GM18907 (cell line): ENCODE measurements around the gene MLLT3.

Experiments used
- ATAC-seq: cut with Tn5 transposase; IDR thresholded peaks from one replicate; pipeline ENCODE4 v1.9.1; 2021; ENCODE audit warnings: mild to moderate bottlenecking, moderate library complexity; ENCODE audit not compliant: unreplicated experiment

The MLLT3 gene

DNA sequence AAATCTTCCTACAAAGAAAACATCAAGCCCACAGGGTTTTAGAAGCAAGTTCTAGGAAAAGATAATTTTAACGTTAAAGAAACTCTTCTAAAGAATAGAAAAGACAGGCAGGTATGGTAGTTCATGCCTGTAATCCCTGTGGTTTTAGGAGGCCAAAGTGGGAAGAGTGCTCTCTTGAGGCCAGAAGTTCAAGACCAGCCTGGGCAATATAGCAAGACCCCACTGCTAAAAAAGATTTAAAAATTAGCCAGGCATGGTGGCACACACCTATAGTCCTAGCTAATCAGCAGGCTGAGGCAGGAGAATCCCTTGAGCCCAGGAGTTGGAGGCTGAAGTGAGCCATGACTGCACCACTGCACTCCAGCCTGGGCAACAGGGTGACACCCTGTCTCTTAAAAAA lies 193.3 kb downstream of the MLLT3 start:
- ATAC-seq, result no peak

DNA sequence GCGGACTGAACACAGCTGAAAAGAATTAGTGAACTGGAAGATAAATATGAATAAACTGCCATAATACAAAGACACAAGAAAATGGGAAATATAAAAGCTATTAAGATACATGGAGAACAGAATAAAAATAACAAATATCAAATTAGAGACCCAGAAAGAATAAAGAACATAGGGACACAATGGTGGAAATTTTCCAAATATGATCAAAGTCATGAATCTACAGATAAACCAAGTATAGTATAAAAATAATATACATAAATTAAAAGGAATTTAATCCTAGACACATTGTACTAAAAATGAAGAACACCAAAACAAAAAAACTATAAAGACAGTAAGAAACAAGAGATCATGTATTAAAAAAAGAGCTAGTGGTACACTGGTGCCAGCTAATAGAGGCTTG lies 194.9 kb downstream of the MLLT3 start:
- no peak for ATAC-seq

DNA sequence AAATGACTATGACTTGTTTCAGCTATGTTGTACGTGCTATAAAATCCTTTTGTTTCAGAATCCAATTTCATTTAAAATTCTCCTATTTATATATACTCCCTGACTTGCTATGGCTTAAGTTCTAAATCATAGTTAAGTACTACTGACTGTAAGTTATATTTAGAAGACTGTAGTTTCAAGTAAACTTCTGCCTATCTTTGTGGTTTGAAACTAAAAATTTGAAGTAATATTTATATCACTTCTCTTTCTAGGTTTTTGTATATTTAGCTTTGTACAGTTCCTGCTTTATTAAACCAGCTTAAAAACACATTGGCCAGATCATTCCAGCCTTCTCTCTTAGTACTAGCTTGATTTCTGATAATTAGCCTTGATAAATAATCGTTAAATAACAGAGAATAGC lies 196.3 kb downstream of the MLLT3 start:
- no peak for ATAC-seq

DNA sequence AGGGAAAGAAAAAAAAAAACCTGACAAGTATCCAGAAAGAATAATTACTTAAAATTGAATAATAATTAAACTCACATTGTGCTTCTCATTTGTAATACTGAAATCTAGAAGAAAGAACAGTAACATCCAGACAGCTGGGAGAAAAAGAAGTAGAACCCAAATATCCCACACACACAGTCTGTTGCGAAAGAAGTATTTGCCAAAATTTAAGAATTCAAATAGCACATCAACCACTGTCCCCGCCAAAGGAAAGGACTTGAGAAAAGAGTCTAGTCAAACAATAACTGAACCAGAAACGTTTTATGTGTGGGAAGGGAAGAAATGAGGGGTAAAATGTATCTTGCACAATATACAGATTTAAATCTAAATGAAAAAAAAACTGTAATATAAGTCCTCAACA lies 202.8 kb downstream of the MLLT3 start:
- ATAC-seq, result no peak

DNA sequence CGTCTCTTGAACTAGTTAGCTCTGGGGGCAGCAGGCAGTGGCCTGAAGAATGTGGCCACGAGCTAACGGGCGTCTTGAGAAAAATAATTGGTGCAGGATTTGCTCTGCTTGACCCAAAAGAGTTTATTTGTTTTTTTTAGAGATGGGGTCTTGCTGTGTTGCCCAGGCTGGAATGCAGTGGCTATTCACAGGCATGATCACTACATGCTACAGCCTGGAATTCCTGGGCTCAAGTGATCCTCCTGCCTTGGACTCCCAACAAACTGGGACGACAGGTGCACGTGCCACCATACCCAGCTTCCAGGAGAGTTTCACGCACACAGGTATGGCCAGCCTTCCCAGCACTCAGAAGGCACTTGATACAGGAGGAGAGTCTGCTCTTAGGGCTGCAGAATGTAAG lies 203.8 kb downstream of the MLLT3 start:
- no peak for ATAC-seq

DNA sequence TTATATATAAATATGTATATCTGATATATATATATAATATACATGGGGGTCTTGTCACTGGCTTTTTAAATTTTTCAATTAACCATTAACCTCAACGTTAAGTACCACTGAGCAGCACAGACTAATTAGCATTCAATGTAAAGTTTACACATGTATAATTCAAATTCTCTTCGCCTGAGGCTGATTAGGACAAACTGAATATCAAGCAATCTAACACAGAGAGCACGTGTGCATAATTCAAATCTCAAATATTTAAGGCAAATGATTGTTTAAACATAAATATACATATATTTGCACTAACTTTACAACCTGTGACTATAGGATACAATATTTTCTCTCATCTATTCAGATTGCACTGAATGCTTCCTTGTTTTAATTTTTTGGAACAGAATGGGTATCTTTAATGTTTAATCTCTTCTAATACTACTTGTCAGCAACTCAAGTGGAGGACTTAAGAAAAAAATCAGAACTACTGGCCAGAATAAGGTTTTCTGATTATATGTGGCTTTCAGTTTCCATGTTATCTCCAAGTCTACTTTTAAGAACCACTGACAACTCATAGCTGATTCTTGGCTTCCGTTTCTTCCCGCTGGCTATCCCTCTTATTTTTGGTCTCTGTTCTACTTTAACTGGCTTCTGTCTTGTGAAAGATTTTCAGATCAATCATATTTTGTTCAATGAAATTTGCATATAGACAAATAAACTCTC lies 204.8 kb downstream of the MLLT3 start:
- no peak for ATAC-seq

DNA sequence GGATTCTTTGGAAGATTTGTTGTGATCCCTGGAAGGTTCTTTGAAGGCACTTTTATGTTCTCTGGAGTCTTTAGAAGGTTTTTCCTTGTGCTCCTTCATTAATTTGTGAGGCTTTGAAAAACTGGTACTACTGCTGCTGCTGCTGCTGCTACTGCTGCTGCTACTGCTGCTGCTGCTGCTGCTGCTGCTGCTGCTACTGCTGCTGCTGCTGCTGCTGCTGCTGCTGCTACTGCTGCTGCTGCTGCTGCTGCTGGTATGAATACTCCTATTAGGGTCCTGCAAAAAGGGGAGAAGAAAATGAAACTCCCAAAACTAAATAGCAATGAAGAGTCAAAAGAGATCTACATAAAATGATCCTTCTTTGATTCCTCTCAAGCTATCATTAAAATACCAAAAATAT lies 208.1 kb downstream of the MLLT3 start:
- ATAC-seq, result no peak

DNA sequence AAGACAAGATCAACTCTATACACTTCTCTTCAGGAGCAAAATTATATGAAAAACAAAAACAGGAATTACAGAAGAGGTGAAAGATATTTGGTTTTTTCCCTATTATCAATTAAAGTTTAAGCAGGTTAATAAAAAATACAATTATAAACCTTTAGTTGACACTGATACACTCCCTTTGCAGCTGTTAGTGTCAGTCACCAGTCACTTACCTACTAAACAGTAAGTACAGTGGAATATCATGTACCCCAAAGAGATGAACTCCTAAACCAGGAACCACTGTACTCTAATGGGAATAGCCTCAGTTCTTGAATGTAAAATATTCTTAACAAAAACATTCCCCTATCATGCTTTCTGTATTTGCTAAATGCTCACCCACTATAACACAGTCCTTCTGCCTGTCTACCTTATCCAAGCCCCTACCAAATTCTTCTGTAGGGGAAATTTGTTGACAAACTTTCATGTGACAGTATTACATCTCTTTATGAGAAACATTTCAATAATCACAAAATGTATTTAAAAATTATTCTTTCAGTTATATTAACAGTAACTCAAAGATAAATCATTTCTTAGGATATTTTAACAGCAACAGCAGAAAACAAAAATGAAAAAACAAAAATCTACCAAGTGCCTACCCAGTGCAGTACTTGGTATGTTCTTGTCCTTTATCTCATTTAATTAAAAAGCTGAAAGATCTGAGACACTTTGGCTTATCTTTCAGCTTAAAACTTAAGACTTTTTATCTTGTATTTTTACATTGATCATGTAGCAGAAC lies 212.8 kb downstream of the MLLT3 start:
- ATAC-seq, result no peak

DNA sequence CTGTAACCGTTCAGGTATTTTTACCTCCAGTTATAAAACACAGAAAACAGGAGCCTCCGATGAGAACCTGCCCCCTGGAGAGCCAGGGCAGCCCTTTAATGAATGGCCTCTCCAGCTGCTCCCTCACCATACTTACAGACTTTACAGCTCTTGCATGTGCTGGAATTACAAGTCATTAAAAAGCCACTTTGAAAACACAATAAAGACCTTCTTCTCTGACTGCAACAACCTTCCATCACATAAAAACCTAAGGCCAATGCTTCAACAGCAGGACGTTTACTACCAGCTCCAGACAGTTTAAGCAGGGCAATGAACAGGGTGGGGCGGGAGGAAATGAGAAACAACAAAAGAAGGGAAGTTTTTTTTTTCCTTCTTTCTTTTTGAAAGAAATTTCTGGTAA lies 213.8 kb downstream of the MLLT3 start:
- ATAC-seq, result no peak

DNA sequence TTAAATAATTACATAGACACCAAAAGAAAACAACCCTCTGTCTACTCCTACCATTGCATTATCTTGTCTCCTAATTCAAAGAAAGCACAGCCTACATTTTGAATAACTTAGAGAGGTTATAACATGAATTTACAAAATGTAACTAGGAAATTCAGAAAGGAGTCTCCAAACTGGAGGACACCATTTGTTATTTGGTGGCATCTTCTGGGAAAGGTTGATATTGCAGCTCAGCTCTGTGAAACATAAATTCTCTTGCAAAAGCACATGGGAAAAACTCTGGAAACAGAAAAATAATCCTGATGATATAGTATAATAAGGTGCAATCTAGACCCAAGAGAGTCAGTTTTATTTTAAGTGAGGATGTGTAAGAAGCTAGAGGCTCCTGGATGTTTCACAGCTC lies 215.3 kb downstream of the MLLT3 start:
- no peak for ATAC-seq

DNA sequence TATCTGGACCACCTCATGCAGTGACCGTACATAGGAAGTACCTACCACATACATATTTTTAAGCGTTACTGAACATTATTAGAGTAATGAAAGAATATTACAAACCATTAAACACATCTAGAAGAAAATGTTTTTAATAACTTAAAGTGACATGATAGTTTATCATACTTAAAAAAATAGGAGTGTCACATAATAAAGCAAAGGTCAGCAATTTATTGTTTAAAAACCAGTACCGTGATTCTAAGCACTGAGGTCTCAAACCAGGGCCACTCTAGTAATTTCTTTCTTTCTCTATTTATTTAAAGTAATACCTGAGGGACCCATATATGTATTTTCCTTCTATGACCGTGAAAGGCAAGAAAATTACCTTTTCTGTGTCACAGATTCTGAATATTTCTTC lies 216.0 kb downstream of the MLLT3 start:
- no peak for ATAC-seq

DNA sequence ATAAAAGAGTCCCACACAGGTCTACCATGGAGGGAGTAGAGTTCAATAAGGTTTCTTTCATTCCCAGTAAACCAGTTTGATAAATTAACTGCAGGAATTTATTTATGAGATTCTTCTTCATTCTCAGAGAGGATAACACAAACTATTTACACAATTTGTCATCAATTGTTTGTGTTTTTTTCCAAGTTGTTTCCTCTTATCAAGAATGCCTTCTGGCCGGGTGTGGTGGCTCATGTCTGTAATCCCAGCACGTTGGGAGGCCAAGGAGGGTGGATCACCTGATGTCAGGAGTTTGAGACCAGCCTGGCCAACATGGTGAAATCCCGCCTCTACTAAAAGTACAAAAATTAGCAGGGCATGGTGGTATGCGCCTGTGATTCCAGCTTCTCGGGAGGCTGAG lies 216.7 kb downstream of the MLLT3 start:
- ATAC-seq, result no peak

DNA sequence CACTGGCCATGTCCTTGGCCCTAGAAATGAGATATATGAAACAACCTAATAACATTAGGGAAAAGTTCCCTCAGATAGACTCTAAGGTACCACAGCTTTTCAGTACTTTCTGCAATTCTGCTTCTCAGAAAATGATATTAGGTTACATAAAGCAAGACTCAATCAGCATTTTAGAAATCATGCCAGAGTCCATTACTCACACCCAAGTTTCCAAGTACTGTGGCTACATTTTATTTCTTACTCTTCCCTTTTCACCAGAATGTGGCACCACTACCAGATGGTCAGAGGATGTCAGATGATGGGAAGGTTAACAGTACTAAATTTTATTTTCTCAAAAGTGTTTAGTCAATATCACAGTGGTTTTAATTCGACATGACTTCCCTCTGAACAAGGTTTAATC lies 217.2 kb downstream of the MLLT3 start:
- ATAC-seq, result no peak

DNA sequence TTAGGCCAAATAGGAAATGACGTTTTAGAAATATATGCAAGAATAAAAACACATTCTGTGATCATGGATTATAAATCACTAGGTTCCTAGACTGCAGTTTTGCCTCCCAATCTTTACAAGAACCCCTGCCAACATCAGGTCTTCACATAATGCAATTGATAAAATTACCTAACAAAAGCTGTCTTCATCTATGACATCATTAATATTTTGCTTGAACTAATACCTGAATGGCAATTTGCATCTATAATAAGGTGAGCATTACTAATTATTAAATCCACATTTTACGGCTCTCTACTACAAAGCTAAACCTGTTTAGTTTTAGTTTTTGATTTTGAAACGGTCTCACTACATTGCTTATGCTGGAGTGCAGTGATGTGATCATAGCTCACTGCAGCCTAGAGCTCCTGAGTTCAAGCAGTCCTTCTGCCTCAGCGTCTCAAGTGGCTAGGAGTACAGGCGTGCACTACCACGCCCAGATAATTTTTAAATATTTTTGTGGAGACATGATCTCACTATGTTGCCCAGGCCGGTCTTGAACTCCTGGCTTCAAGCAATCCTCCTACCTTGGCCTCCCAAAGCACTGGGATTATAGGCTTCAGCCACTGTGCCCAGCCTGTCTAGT lies 218.0 kb downstream of the MLLT3 start:
- no peak for ATAC-seq

DNA sequence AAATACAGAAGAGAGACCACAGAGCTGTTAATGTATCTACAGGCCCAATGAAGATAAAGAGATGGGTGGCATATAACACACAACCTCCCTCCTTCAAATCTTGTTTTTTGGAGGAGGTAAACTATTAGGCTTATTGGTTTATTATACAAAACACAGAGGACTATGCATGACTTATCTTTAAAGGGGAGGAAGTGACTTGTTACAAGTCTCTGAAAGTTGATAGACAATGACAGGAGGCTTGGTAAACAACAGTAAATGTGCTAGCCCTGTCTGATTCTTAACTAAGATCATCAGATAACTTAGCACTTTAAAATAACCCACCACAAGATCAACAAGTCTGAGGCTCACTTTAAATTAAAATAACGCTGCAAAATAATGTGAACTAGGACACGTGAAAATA lies 219.0 kb downstream of the MLLT3 start:
- no peak for ATAC-seq

DNA sequence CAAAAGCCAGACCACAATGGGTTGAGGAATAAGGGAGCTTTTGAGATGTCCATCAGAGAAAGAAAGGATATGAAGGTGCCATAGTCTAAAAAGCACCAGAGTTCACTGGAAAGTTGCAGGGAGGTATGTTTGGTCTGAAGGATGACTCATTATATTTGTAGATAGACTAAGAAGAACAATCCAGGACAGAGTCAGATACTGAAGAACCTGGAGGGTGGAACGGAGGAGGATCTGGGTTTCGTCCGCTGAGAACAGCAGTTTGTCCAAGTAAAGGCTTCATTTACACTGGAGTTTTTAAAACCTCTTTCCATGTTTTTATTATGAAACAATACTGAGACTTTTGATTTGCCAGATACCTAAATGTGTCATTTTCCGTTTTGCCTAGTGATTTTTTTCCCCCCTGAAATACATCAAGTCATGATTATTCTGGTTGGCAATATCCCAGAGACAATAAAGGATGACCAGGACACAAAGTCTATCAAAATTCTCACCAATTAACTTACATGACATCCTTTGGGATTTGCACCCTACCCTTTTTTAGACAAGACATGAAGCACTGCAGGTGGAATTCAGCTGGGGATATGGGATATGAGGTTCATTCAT lies 219.9 kb downstream of the MLLT3 start:
- no peak for ATAC-seq

DNA sequence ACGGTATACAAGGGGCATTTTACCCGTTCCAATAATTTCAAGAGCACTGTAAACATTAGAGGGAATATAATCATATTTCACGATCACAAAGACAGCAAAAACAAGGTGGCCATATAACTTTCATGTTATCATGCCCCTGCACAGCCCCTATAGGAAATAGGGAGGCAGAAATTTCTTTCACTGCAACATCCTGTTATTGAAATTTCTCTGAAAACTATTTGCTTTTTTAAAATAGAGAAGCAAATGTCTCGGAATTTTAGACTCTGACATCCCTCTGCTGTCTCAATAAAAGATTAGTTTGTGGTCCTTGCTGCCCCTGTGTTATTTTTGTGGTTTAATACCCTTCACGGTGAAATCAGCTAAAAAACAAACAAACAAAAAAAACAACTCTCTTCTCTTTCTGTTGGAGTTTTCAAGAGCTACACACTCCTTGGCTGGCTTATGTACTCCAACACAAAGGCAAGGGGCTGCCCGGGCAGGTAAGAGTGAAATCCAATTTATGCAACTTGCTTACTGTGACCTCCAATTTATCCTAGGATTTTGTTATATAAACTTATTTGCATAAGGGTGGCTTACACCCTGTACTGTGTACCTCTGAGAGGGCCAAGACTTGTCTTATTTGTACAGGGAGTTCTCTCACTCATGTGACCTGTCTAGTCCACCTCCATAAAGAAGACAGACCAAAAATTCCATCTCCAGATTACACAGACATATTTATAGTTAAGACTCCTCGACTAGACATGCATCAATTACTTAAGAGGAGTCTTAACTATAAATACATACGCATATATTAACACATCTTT lies 223.6 kb downstream of the MLLT3 start:
- ATAC-seq, result no peak

DNA sequence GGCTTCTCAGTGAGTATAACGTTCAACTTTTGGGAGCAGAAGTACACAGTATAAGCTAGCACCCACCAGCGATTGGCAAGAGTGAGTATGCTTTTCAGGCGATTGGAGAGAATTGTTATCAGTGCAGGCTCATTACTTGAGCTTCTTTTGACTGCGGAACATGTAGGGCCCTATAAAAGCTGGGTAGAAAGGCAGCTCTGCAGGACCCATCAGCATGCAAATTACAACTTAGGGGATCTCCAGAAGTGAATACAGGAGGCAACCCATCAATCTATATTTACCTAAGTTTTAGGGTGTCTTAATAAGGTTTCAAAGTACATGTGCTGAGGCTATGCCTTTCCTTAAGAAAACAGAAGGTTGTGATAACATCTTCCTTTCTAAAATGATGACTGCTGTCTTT lies 225.0 kb downstream of the MLLT3 start:
- ATAC-seq, result no peak

DNA sequence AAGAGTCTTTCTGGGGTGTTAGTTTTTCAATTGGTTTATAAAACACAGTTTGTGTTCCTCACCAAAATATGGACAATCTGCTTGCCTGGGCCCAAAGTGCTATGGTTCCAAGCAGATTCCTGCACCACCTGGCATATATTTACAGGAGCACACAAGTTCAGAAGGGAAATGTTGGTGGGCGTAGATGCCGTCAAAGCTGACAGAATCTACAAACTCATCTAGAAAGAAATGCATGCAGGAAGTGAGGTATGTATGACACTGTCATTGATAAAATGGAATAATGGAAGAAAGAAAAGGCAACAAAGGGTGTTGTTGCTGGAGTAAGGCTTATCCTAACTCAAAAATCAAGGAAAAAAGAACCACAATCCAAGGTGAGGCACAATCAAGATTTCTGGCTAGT lies 225.8 kb downstream of the MLLT3 start:
- no peak for ATAC-seq

DNA sequence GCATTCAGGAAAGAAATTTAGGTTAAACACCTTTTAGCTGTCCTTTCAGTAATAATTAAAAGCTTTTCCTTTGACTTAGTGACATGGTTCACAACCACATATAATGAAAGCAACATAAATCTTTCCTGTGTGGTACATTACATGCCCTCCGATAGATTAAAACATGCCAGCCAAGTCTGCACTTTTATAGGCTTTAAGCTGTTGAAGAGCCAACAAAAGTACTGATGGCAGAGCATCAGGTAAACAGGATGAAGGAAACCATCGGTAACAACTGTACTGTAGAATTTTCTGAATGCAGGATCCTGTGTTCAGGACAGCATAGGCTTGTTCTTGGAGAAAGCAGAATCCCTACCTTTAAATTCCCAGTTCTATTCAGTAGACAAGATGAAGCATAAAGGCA lies 226.6 kb downstream of the MLLT3 start:
- no peak for ATAC-seq

DNA sequence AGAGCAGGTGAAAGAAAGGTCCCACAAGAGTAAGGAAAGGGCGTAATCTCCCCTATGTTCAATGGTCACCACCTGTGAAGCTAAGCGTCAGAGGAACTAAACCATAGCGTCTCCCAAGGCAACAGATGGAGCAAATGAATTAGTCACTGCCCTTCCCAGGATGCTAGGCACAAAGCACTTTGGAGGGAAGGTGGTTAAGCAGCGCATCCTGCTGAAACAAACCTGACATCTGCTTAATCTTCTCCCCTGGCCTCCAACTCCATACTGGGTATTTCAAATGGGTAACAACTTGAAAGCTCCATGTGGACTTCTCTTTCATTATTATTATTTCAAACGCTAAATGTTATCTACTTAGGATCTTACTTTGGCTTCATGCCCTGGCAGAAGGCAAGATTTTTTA lies 227.3 kb downstream of the MLLT3 start:
- ATAC-seq, result no peak
